ENCODE results near the gene BCAS1.

DNA sequence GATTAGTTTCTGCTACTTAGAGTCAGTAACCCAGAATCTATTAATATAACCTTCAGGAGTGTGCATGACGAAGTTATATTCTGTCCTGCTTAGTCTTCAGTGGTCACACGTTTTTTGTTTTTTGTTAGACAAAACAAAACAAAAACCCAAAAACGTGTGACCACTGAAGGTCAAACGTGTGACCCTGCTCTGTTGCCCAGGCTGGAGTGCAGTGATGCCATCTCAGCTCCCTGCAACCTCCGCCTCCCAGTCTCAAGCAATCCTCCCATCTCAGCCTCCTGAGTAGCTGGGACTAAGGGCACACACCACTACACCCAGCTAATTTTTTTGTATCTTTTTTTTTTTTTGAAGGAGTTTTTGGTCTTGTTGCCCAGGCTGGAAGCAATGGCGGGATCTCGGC, 142.4 kb downstream of the BCAS1 start:
- TF ChIP-seq, protein P1, sequence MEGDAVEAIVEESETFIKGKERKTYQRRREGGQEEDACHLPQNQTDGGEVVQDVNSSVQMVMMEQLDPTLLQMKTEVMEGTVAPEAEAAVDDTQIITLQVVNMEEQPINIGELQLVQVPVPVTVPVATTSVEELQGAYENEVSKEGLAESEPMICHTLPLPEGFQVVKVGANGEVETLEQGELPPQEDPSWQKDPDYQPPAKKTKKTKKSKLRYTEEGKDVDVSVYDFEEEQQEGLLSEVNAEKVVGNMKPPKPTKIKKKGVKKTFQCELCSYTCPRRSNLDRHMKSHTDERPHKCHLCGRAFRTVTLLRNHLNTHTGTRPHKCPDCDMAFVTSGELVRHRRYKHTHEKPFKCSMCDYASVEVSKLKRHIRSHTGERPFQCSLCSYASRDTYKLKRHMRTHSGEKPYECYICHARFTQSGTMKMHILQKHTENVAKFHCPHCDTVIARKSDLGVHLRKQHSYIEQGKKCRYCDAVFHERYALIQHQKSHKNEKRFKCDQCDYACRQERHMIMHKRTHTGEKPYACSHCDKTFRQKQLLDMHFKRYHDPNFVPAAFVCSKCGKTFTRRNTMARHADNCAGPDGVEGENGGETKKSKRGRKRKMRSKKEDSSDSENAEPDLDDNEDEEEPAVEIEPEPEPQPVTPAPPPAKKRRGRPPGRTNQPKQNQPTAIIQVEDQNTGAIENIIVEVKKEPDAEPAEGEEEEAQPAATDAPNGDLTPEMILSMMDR (IDR thresholded peaks at IDR 0.05): no peak
- TF ChIP-seq POLR2A (IDR thresholded peaks at IDR 0.05): no peak

Measured in body of pancreas (tissue), 4 donors.